Measurements from ENCODE around the gene MLLT6. TPM values are rescaled to one million over a fixed set of nuclear protein-coding genes. Genes with fewer than 3 reads are reported as not detected.

Gene MLLT6
- total and polyA plus RNA-seq, 2 of the 13 experiments (the other 11 are each of a cell fraction or from before 2014, with no cell fraction given), result 50.7 to 69.5 TPM

DNA sequence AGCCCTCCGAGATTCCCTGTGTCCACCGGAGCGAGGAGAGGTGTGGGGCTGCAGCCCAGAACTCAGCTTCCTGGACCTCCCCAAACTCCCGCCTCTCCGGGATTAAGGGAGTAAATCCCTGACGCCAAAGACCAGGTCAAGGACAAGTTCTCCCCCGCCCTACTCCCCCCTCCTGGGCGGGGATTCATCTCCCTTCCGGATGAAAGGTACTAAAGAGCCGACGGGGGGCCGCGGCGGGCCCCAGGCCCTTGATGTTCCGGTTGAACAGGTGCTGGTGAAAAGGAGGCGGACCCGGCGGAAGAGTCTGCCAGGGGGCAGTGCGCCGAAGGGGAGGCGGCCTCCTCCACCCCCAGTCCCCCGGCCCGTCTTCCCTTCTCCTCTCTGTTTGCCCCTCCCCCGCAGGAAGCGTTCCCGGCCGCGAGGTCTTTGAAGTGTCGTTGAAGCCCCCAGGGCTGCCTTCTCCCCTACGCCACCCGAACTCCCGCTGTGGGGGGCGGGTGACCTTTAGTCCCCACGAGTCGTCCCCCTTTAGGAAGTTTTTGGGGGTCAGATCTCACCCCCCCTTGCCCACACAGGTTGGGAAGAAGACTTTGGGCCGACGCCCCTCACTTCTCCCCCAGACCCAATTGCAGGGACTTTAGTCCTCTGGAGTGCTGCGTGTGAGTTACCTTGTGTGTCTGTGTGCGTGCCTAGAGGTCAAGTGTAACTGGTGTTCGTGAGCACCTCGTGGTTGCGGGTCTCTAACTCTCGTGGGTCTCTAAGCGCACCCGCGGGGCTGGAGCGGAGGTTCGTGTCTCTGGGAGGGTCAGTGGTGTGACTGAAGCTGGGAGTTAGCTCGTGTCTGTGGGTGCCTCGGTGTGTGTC, 1.1 kb upstream of the MLLT6 start (continued):
- TF ChIP-seq IRX3 (CRISPR knock-in tag; IDR thresholded peaks at IDR 0.05; ENCODE audit: borderline replicate concordance, low read depth), result peak; percentile 62; the same call in 1 of the 2 replicates
- TF ChIP-seq MTA1 (CRISPR knock-in tag; IDR thresholded peaks at IDR 0.05; ENCODE audit: borderline replicate concordance), result peak; percentile 87; the same call in 1 of the 2 replicates
- peak; percentile 49 for TF ChIP-seq CBX1 (IDR thresholded peaks at IDR 0.05; ENCODE audit: low read depth)
- TF ChIP-seq, protein P1, sequence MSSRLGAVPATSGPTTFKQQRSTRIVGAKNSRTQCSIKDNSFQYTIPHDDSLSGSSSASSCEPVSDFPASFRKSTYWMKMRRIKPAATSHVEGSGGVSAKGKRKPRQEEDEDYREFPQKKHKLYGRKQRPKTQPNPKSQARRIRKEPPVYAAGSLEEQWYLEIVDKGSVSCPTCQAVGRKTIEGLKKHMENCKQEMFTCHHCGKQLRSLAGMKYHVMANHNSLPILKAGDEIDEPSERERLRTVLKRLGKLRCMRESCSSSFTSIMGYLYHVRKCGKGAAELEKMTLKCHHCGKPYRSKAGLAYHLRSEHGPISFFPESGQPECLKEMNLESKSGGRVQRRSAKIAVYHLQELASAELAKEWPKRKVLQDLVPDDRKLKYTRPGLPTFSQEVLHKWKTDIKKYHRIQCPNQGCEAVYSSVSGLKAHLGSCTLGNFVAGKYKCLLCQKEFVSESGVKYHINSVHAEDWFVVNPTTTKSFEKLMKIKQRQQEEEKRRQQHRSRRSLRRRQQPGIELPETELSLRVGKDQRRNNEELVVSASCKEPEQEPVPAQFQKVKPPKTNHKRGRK (CRISPR knock-in tag; IDR thresholded peaks at IDR 0.05), result no peak
- TF ChIP-seq, protein P2, sequence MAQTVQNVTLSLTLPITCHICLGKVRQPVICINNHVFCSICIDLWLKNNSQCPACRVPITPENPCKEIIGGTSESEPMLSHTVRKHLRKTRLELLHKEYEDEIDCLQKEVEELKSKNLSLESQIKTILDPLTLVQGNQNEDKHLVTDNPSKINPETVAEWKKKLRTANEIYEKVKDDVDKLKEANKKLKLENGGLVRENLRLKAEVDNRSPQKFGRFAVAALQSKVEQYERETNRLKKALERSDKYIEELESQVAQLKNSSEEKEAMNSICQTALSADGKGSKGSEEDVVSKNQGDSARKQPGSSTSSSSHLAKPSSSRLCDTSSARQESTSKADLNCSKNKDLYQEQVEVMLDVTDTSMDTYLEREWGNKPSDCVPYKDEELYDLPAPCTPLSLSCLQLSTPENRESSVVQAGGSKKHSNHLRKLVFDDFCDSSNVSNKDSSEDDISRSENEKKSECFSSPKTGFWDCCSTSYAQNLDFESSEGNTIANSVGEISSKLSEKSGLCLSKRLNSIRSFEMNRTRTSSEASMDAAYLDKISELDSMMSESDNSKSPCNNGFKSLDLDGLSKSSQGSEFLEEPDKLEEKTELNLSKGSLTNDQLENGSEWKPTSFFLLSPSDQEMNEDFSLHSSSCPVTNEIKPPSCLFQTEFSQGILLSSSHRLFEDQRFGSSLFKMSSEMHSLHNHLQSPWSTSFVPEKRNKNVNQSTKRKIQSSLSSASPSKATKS (CRISPR knock-in tag; IDR thresholded peaks at IDR 0.05), result no peak; the same call in 1 of the 2 replicates
- peak; percentile 76 for TF ChIP-seq ZNF317 (CRISPR knock-in tag; IDR thresholded peaks at IDR 0.05)
- peak; percentile 99 for TF ChIP-seq ZBTB7A (CRISPR knock-in tag; IDR thresholded peaks at IDR 0.05)
- TF ChIP-seq, protein P3, sequence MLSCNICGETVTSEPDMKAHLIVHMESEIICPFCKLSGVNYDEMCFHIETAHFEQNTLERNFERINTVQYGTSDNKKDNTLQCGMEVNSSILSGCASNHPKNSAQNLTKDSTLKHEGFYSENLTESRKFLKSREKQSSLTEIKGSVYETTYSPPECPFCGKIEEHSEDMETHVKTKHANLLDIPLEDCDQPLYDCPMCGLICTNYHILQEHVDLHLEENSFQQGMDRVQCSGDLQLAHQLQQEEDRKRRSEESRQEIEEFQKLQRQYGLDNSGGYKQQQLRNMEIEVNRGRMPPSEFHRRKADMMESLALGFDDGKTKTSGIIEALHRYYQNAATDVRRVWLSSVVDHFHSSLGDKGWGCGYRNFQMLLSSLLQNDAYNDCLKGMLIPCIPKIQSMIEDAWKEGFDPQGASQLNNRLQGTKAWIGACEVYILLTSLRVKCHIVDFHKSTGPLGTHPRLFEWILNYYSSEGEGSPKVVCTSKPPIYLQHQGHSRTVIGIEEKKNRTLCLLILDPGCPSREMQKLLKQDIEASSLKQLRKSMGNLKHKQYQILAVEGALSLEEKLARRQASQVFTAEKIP (CRISPR knock-in tag; IDR thresholded peaks at IDR 0.05; ENCODE audit: borderline replicate concordance), result no peak
- peak; percentile 99 for TF ChIP-seq ZNF430 (CRISPR knock-in tag; IDR thresholded peaks at IDR 0.05)
- no peak for TF ChIP-seq PHB2 (IDR thresholded peaks at IDR 0.05; ENCODE audit: partially characterized antibody)
- TF ChIP-seq ZNF790 (CRISPR knock-in tag; IDR thresholded peaks at IDR 0.05; ENCODE audit: borderline replicate concordance), result no peak
- TF ChIP-seq ZNF264 (CRISPR knock-in tag; IDR thresholded peaks at IDR 0.05), result peak; percentile 85
- peak; percentile 100 for TF ChIP-seq SP5 (CRISPR knock-in tag; IDR thresholded peaks at IDR 0.05; ENCODE audit: borderline replicate concordance, low read depth)
- peak; percentile 64; the same call in 1 of the 2 replicates for TF ChIP-seq KLF6 (CRISPR knock-in tag; IDR thresholded peaks at IDR 0.05)
- peak; percentile 96 for TF ChIP-seq SOX5 (CRISPR knock-in tag; IDR thresholded peaks at IDR 0.05; ENCODE audit: borderline replicate concordance)
- TF ChIP-seq MAZ (IDR thresholded peaks at IDR 0.05; ENCODE audit: borderline replicate concordance, low read depth, low read length), result peak; percentile 99
- peak; percentile 98 for TF ChIP-seq MAZ (CRISPR knock-in tag; IDR thresholded peaks at IDR 0.05; ENCODE audit: low read depth)
- no peak for TF ChIP-seq ZNF7 (CRISPR knock-in tag; IDR thresholded peaks at IDR 0.05)
- peak; percentile 96; the same call in 1 of the 2 replicates for TF ChIP-seq ZNF788 (CRISPR knock-in tag; IDR thresholded peaks at IDR 0.05; ENCODE audit: borderline replicate concordance)
- TF ChIP-seq, protein P4, sequence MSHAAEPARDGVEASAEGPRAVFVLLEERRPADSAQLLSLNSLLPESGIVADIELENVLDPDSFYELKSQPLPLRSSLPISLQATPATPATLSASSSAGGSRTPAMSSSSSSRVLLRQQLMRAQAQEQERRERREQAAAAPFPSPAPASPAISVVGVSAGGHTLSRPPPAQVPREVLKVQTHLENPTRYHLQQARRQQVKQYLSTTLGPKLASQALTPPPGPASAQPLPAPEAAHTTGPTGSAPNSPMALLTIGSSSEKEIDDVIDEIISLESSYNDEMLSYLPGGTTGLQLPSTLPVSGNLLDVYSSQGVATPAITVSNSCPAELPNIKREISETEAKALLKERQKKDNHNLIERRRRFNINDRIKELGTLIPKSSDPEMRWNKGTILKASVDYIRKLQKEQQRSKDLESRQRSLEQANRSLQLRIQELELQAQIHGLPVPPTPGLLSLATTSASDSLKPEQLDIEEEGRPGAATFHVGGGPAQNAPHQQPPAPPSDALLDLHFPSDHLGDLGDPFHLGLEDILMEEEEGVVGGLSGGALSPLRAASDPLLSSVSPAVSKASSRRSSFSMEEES (CRISPR knock-in tag; IDR thresholded peaks at IDR 0.05), result peak; percentile 90
- peak; percentile 96 for TF ChIP-seq RBM39 (IDR thresholded peaks at IDR 0.05; ENCODE audit: low read depth, low read length, poor library complexity, severe bottlenecking)
- TF ChIP-seq ZSCAN22 (CRISPR knock-in tag; IDR thresholded peaks at IDR 0.05), result peak; percentile 63; the same call in 1 of the 2 replicates
- no peak for TF ChIP-seq CENPT (CRISPR knock-in tag; IDR thresholded peaks at IDR 0.05; ENCODE audit: low read depth)

All from HepG2 (cell line).